Suppressor macrophage treated with lipopolysaccharide for 4 hours (primary cell): ENCODE measurements around the gene USH1C.
A peak's percentile ranks its signal among the peaks of the same experiment; 100 is the strongest.

Source experiments
- DNase-seq: peaks from one replicate; pipeline ENCODE4 v3.0.0-alpha.2; 2020

Gene USH1C

GRCh38 chr11:17522655-17523054 is 21.6 kb downstream of the USH1C start:
- DNase-seq = no peak

GRCh38 chr11:17521106-17521900 is 22.9 kb downstream of the USH1C start:
- DNase-seq = no peak

- DNase-seq = no peak
Observed at GRCh38 chr11:17519061-17519885, 24.9 kb downstream of the USH1C start.

GRCh38 chr11:17518366-17518765 is 25.9 kb downstream of the USH1C start:
- DNase-seq = no peak

GRCh38 chr11:17517186-17517585 is 27.0 kb downstream of the USH1C start:
- DNase-seq = no peak

- DNase-seq = no peak
Observed at GRCh38 chr11:17516551-17517150, 27.6 kb downstream of the USH1C start.

GRCh38 chr11:17515443-17516176 is 28.6 kb downstream of the USH1C start:
- DNase-seq = no peak

- DNase-seq = no peak
Observed at GRCh38 chr11:17514476-17514875, 29.7 kb downstream of the USH1C start.

GRCh38 chr11:17513853-17514252 is 30.4 kb downstream of the USH1C start:
- DNase-seq = no peak

- no peak for DNase-seq
Observed at GRCh38 chr11:17512101-17512500, 32.1 kb downstream of the USH1C start.

- DNase-seq = no peak
Observed at GRCh38 chr11:17511571-17511970, 32.6 kb downstream of the USH1C start.

GRCh38 chr11:17510507-17511206 is 33.6 kb downstream of the USH1C start:
- no peak for DNase-seq

GRCh38 chr11:17508791-17509190 is 35.4 kb downstream of the USH1C start:
- no peak for DNase-seq

- DNase-seq = no peak
Observed at GRCh38 chr11:17508306-17508705, 35.9 kb downstream of the USH1C start.

GRCh38 chr11:17507773-17508172 is 36.4 kb downstream of the USH1C start:
- DNase-seq = no peak

- DNase-seq = no peak
Observed at GRCh38 chr11:17506942-17507341, 37.3 kb downstream of the USH1C start.

GRCh38 chr11:17506314-17506713 is 37.9 kb downstream of the USH1C start:
- DNase-seq = no peak

- no peak for DNase-seq
Observed at GRCh38 chr11:17505146-17505545, 39.1 kb downstream of the USH1C start.

GRCh38 chr11:17504330-17505107 is 39.7 kb downstream of the USH1C start:
- DNase-seq = peak; percentile 80

- no peak for DNase-seq
Observed at GRCh38 chr11:17502630-17503029, 41.6 kb downstream of the USH1C start.

- no peak for DNase-seq
Observed at GRCh38 chr11:17500673-17501072, 43.5 kb downstream of the USH1C start.

GRCh38 chr11:17498475-17498874 is 45.7 kb downstream of the USH1C start:
- DNase-seq = no peak
